GM19468 (cell line): ENCODE results near the gene SLC25A22.

Experiments
- ATAC-seq: cut with Tn5 transposase; IDR thresholded peaks from one replicate; pipeline ENCODE4 v1.9.1; 2021; ENCODE audit warnings: mild to moderate bottlenecking, moderate library complexity, moderate number of reproducible peaks; ENCODE audit not compliant: unreplicated experiment; ENCODE audit errors: extremely low read depth

The SLC25A22 gene

GRCh38 chr11:792873-793272 is 5.2 kb downstream of the SLC25A22 start:
- no peak for ATAC-seq

- no peak for ATAC-seq
These were observed 5.6 kb downstream of the SLC25A22 start for GRCh38 chr11:792535-792821.

- no peak for ATAC-seq
These were observed 6.2 kb downstream of the SLC25A22 start for GRCh38 chr11:791658-792534.

- no peak for ATAC-seq
These were observed 7.1 kb downstream of the SLC25A22 start for GRCh38 chr11:790721-791564.

- no peak for ATAC-seq
These were observed 8.1 kb downstream of the SLC25A22 start, which contains the start of gene CEND1 for GRCh38 chr11:789943-790342. Gene CEND1 (minus strand): TSS chr11:790090. CDS start chr11:788576, 1,514 bp downstream.

GRCh38 chr11:788953-789940 is 8.8 kb downstream of the SLC25A22 start:
- ATAC-seq, result no peak

GRCh38 chr11:788009-788640 is 10.0 kb downstream of the SLC25A22 start:
- no peak for ATAC-seq

GRCh38 chr11:787084-787675 is 10.9 kb downstream of the SLC25A22 start:
- no peak for ATAC-seq

- no peak for ATAC-seq
These were observed 11.6 kb downstream of the SLC25A22 start for GRCh38 chr11:786235-787083.

- no peak for ATAC-seq
These were observed 14.5 kb downstream of the SLC25A22 start for GRCh38 chr11:783581-784015.

GRCh38 chr11:782264-783174 is 15.6 kb downstream of the SLC25A22 start:
- ATAC-seq, result no peak

- ATAC-seq, result no peak
These were observed 18.0 kb downstream of the SLC25A22 start for GRCh38 chr11:779955-780532.

- ATAC-seq, result no peak
These were observed 18.8 kb downstream of the SLC25A22 start for GRCh38 chr11:778976-779954.

- peak; percentile 52 for ATAC-seq
These were observed 20.5 kb downstream of the SLC25A22 start, which contains the start of gene GATD1 for GRCh38 chr11:777288-778255. Gene GATD1 (minus strand): TSS chr11:777487. CDS start chr11:777462, 25 bp downstream.
